ENCODE measurements around the gene TMEM203. TPM values are rescaled to one million over a fixed set of nuclear protein-coding genes. Genes with fewer than 3 reads are reported as not detected.

The TMEM203 gene
- total and polyA plus RNA-seq, 2 of the 13 experiments (the other 11 are each of a cell fraction or from before 2014, with no cell fraction given) = 23.4 to 36.7 TPM

DNA sequence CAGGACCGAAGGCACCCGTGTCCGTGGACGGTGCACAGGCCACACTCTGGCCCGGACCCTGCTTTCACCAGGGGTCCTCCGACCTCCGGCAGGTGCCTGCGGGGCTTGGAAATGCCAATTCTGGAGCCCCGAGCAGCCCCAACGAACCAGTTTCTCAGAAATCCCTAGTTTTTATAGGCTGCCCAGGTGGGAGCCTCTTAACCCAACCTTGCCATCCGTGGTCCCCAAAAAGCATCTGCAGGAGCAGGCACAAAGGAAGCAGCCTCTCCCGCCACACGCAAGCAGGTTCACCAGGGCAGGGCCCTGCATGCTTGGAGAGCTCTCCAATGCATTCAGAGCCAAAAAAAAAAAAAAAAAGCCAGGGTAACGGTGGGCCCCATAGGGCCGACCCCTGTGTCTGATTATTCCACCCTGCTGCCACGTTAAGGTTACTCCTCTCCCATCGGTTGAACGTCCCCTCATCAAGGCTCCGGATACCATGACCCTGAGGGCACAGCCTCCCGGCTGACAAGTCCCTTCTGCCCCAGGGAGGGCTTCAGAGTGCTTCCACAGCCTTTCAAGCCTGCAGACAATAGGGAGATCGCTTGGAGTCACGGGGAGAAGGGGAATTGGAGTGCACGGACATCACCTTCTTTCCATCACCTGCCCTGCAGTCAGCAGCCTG lies 4.1 kb downstream of the TMEM203 start (continued):
- 0 out of 2 replicates have a peak, but pooled peaks have one; percentile 8 for TF ChIP-seq ZNF280B (CRISPR knock-in tag; IDR thresholded peaks at IDR 0.05; ENCODE audit: borderline replicate concordance)
- no peak for TF ChIP-seq TRIM24 (CRISPR knock-in tag; IDR thresholded peaks at IDR 0.05)
- no peak for TF ChIP-seq ZBTB1 (CRISPR knock-in tag; IDR thresholded peaks at IDR 0.05; ENCODE audit: borderline replicate concordance)
- no peak for TF ChIP-seq ZSCAN21 (CRISPR knock-in tag; IDR thresholded peaks at IDR 0.05; ENCODE audit: borderline replicate concordance)
- no peak for TF ChIP-seq U2AF2 (IDR thresholded peaks at IDR 0.05; ENCODE audit: low read depth, low read length)
- no peak for TF ChIP-seq SYNCRIP (IDR thresholded peaks at IDR 0.05; ENCODE audit: insufficient read depth, low read depth, low read length)
- no peak for TF ChIP-seq BRCA1 (CRISPR knock-in tag; IDR thresholded peaks at IDR 0.05)
- TF ChIP-seq EZH2 (conservative IDR thresholded peaks at IDR 0.05; ENCODE audit: low read depth, low read length) = no peak
- TF ChIP-seq ERF (CRISPR knock-in tag; IDR thresholded peaks at IDR 0.05) = no peak
- TF ChIP-seq, protein P1, sequence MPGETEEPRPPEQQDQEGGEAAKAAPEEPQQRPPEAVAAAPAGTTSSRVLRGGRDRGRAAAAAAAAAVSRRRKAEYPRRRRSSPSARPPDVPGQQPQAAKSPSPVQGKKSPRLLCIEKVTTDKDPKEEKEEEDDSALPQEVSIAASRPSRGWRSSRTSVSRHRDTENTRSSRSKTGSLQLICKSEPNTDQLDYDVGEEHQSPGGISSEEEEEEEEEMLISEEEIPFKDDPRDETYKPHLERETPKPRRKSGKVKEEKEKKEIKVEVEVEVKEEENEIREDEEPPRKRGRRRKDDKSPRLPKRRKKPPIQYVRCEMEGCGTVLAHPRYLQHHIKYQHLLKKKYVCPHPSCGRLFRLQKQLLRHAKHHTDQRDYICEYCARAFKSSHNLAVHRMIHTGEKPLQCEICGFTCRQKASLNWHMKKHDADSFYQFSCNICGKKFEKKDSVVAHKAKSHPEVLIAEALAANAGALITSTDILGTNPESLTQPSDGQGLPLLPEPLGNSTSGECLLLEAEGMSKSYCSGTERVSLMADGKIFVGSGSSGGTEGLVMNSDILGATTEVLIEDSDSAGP (CRISPR knock-in tag; IDR thresholded peaks at IDR 0.05; ENCODE audit: borderline replicate concordance) = peak; percentile 1; the same call in 1 of the 2 replicates
- no peak for TF ChIP-seq NFYC (CRISPR knock-in tag; IDR thresholded peaks at IDR 0.05)
- no peak; the same call in none of the 2 replicates for TF ChIP-seq ZNF879 (CRISPR knock-in tag; IDR thresholded peaks at IDR 0.05)
- TF ChIP-seq ZNF136 (CRISPR knock-in tag; IDR thresholded peaks at IDR 0.05; ENCODE audit: low read depth) = no peak
- TF ChIP-seq ZNF614 (CRISPR knock-in tag; IDR thresholded peaks at IDR 0.05; ENCODE audit: borderline replicate concordance) = no peak
- TF ChIP-seq, protein P2, sequence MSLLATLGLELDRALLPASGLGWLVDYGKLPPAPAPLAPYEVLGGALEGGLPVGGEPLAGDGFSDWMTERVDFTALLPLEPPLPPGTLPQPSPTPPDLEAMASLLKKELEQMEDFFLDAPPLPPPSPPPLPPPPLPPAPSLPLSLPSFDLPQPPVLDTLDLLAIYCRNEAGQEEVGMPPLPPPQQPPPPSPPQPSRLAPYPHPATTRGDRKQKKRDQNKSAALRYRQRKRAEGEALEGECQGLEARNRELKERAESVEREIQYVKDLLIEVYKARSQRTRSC (CRISPR knock-in tag; IDR thresholded peaks at IDR 0.05; ENCODE audit: low read depth) = no peak
- TF ChIP-seq, protein P3, sequence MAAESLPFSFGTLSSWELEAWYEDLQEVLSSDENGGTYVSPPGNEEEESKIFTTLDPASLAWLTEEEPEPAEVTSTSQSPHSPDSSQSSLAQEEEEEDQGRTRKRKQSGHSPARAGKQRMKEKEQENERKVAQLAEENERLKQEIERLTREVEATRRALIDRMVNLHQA (CRISPR knock-in tag; IDR thresholded peaks at IDR 0.05) = no peak
- peak; percentile 13; the same call in 1 of the 2 replicates for TF ChIP-seq ESRRA (CRISPR knock-in tag; IDR thresholded peaks at IDR 0.05; ENCODE audit: low read depth)
- no peak for TF ChIP-seq SNAPC4 (CRISPR knock-in tag; IDR thresholded peaks at IDR 0.05)
